Measurements from ENCODE around the gene RAD51B.

Gene RAD51B

GRCh38 chr14:68159701-68160633 lies 340.4 kb downstream of the RAD51B start:
- H3K4me1 ChIP-seq (ENCODE audit: low read length) = no peaks in the 10 kb centered on the region
- no peak for DNase-seq
- H3F3A ChIP-seq (ENCODE audit: insufficient read depth, low read length) = no peaks in the 10 kb centered on the region
- no peaks in the 10 kb centered on the region for H3K79me2 ChIP-seq (ENCODE audit: low read length)
- no peak overlapping the region for H3K27ac ChIP-seq (ENCODE audit: low read length)
- H4K20me1 ChIP-seq (ENCODE audit: insufficient read depth, low read length) = no peaks in the 10 kb centered on the region
- no peak overlapping the region for H2AFZ ChIP-seq (ENCODE audit: low read length)
- no peaks in the 10 kb centered on the region for H3K36me3 ChIP-seq (replicated peaks; ENCODE audit: insufficient read depth, low read length)
- no peak overlapping the region for H3K4me2 ChIP-seq (ENCODE audit: low read depth, low read length)
- H3K27me3 ChIP-seq (replicated peaks; ENCODE audit: insufficient read depth, low read length) = no peaks in the 10 kb centered on the region
- H3K9me3 ChIP-seq (replicated peaks; ENCODE audit: insufficient read depth, low read length) = no peaks in the 10 kb centered on the region
- TF ChIP-seq EZH2phosphoT487 (IDR thresholded peaks at IDR 0.05; ENCODE audit: low read length) = no peak
- no peak for TF ChIP-seq EZH2 (optimal IDR thresholded peaks at IDR 0.05; ENCODE audit: low read depth, low read length)
- TF ChIP-seq CTCF (IDR thresholded peaks at IDR 0.05; ENCODE audit: low read length) = no peak
- no peaks in the 10 kb centered on the region for H3K9me2 ChIP-seq (replicated peaks; ENCODE audit: insufficient read depth, low read length)
- H3K9ac ChIP-seq (ENCODE audit: low read length) = no peak overlapping the region
- H3K4me3 ChIP-seq (ENCODE audit: low read length) = no peak overlapping the region

- no peak overlapping the region for H3K27ac ChIP-seq (ENCODE audit: low read length)
- H3K4me2 ChIP-seq (ENCODE audit: low read depth, low read length) = no peak overlapping the region
- H3K9me2 ChIP-seq (replicated peaks; ENCODE audit: insufficient read depth, low read length) = no peaks in the 10 kb centered on the region
These were observed 341.4 kb downstream of the RAD51B start for GRCh38 chr14:68160779-68161546.

DNA sequence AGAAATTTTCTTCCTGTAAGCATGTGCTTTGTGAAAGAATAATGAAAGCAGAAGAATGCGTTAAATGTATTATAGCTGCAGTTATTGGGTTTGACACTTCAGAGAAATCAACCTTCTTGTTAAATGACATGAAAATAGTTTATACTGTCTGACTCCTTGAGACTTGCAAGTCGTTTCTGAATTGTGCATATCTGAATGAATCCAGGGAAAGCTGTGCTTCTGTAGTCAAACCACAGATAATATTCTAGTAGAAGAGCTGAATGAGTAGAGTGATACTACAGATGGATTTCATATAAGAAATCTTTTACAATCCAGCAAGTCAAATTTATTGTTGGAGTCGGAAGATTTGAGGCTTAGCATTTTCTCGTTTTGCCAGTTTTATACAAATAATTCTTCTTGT lies 343.3 kb downstream of the RAD51B start:
- Histone ChIP-seq H3K9me2 (replicated peaks; ENCODE audit: insufficient read depth, low read length) (no peaks in the 10 kb centered on the region), H4K20me1 (ENCODE audit: insufficient read depth, low read length) (no peaks in the 10 kb centered on the region), H3F3A (ENCODE audit: insufficient read depth, low read length) (no peaks in the 10 kb centered on the region), H3K36me3 (replicated peaks; ENCODE audit: insufficient read depth, low read length) (no peaks in the 10 kb centered on the region), H3K27ac (ENCODE audit: low read length) (no peak overlapping the region), H2AFZ (ENCODE audit: low read length) (no peak overlapping the region), H3K4me3 (ENCODE audit: low read length) (no peak overlapping the region), H3K4me1 (ENCODE audit: low read length) (no peaks in the 10 kb centered on the region), H3K79me2 (ENCODE audit: low read length) (no peaks in the 10 kb centered on the region), H3K9me3 (replicated peaks; ENCODE audit: insufficient read depth, low read length) (no peaks in the 10 kb centered on the region), H3K27me3 (replicated peaks; ENCODE audit: insufficient read depth, low read length) (no peaks in the 10 kb centered on the region), H3K9ac (ENCODE audit: low read length) (no peak overlapping the region), H3K4me2 (ENCODE audit: low read depth, low read length) (no peak overlapping the region)
- TF ChIP-seq EZH2 (optimal IDR thresholded peaks at IDR 0.05; ENCODE audit: low read depth, low read length) (no peak), EZH2phosphoT487 (IDR thresholded peaks at IDR 0.05; ENCODE audit: low read length) (no peak), CTCF (IDR thresholded peaks at IDR 0.05; ENCODE audit: low read length) (no peak)
- DNase-seq = no peak

More at GRCh38 chr14:68160779-68161546, 341.4 kb downstream of the RAD51B start:
- Histone ChIP-seq H2AFZ (ENCODE audit: low read length) (no peak overlapping the region), H3F3A (ENCODE audit: insufficient read depth, low read length) (no peaks in the 10 kb centered on the region), H3K79me2 (ENCODE audit: low read length) (no peaks in the 10 kb centered on the region), H3K4me3 (ENCODE audit: low read length) (no peak overlapping the region), H3K27me3 (replicated peaks; ENCODE audit: insufficient read depth, low read length) (no peaks in the 10 kb centered on the region), H3K9me3 (replicated peaks; ENCODE audit: insufficient read depth, low read length) (no peaks in the 10 kb centered on the region), H3K9ac (ENCODE audit: low read length) (no peak overlapping the region), H3K36me3 (replicated peaks; ENCODE audit: insufficient read depth, low read length) (no peaks in the 10 kb centered on the region), H4K20me1 (ENCODE audit: insufficient read depth, low read length) (no peaks in the 10 kb centered on the region), H3K4me1 (ENCODE audit: low read length) (no peaks in the 10 kb centered on the region)
- DNase-seq = no peak
- TF ChIP-seq EZH2 (optimal IDR thresholded peaks at IDR 0.05; ENCODE audit: low read depth, low read length) (no peak), CTCF (IDR thresholded peaks at IDR 0.05; ENCODE audit: low read length) (no peak), EZH2phosphoT487 (IDR thresholded peaks at IDR 0.05; ENCODE audit: low read length) (no peak)
